NB4 (cell line): ENCODE results near the gene ARRDC1.

Experiments used
- DNase-seq: peaks from one replicate; pipeline ENCODE4 v3.0.0; 2010; ENCODE audit warnings: low read depth
- H3K4me3 ChIP-seq: one replicate; pipeline ENCODE4 v1.5.1; 2011; ENCODE audit warnings: mild to moderate bottlenecking, low read depth, low read length, moderate library complexity
- MYC ChIP-seq: IDR thresholded peaks from 2 replicates; pipeline ENCODE4 v1.6.1; 2011; ENCODE audit warnings: low read depth, low read length
- POLR2A ChIP-seq: IDR thresholded peaks from 2 replicates; pipeline ENCODE4 v1.6.1; 2011; ENCODE audit warnings: mild to moderate bottlenecking; ENCODE audit not compliant: insufficient read length; ENCODE audit errors: extremely low read depth
- TF ChIP-seq, protein P1 (sequence below): IDR thresholded peaks from one replicate; pipeline ENCODE4 v1.5.1; 2012; ENCODE audit warnings: low read depth, low read length
- TF ChIP-seq, protein P2 (sequence below): IDR thresholded peaks from 2 replicates; pipeline ENCODE4 v1.6.1; 2011; ENCODE audit warnings: low read depth, low read length

ARRDC1 gene

DNA sequence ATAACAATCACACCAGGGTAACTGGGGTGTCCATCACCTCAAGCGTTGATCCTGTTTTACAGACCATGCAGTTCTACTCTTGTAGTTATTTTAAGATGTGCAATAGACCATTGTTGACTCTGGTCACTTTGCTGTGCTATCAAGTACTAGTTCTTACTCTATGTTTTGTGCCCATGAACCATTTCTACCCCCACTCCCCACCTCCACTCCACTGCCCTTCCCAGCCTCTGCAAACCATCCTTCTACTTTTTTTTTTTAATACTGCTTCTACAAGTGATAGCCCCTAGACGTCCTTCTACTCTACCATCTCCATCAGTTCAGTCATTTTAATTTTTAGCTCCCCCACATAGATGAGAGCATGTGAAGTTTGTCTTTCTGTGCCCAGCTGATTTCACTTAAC is 52.1 kb downstream of the ARRDC1 start:
- no peak for DNase-seq
- TF ChIP-seq MYC (no peak), POLR2A (no peak)
- TF ChIP-seq, protein P1, sequence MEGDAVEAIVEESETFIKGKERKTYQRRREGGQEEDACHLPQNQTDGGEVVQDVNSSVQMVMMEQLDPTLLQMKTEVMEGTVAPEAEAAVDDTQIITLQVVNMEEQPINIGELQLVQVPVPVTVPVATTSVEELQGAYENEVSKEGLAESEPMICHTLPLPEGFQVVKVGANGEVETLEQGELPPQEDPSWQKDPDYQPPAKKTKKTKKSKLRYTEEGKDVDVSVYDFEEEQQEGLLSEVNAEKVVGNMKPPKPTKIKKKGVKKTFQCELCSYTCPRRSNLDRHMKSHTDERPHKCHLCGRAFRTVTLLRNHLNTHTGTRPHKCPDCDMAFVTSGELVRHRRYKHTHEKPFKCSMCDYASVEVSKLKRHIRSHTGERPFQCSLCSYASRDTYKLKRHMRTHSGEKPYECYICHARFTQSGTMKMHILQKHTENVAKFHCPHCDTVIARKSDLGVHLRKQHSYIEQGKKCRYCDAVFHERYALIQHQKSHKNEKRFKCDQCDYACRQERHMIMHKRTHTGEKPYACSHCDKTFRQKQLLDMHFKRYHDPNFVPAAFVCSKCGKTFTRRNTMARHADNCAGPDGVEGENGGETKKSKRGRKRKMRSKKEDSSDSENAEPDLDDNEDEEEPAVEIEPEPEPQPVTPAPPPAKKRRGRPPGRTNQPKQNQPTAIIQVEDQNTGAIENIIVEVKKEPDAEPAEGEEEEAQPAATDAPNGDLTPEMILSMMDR: no peak
- TF ChIP-seq, protein P2, sequence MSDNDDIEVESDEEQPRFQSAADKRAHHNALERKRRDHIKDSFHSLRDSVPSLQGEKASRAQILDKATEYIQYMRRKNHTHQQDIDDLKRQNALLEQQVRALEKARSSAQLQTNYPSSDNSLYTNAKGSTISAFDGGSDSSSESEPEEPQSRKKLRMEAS: no peak
- H3K4me3 ChIP-seq: no peak overlapping the region

DNA sequence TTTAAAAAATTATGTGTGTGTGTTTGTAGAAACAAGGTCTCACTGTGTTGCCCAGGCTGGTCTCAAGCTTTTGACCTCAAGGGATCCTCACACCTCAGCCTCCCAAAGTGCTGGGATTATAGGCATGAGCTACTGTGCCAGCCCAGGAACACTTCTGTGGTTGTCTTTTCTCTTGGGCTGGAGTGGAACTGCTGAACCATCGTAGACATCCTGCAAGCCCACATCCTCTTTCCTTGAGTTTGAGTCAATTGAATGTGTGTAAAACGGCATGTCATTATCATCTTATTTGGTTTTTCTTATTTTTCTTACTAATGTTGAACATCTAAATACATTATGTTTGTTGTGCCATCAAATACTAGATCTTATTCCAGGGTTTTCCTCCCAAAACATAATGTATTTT is 53.3 kb downstream of the ARRDC1 start:
- TF ChIP-seq POLR2A: no peak
- TF ChIP-seq, protein P2: no peak
- TF ChIP-seq MYC: no peak
- TF ChIP-seq, protein P1: no peak
- no peak for DNase-seq
- H3K4me3 ChIP-seq: no peak overlapping the region

DNA sequence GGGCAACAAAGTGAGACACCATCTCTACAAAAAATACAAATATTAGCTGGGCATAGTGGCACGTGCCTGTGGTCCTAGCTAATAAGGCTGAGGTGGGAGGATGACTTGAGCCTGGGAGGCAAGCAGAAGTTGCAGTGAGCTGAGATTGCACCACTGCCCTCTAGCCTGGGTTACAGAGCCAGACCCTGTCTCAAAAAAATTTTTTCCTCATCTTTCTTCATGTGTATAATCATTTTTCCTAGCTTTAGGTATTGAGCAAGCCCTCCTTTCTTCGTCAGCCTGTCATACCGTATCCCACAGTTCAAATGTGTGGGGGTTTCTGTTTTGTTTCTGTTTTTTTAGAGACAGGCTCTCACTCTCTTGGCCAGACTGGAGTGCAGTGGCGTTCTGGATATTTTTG is 54.7 kb downstream of the ARRDC1 start:
- peak; percentile 20 for DNase-seq
- no peak for TF ChIP-seq MYC
- TF ChIP-seq, protein P1: no peak
- no peak overlapping the region for H3K4me3 ChIP-seq

DNA sequence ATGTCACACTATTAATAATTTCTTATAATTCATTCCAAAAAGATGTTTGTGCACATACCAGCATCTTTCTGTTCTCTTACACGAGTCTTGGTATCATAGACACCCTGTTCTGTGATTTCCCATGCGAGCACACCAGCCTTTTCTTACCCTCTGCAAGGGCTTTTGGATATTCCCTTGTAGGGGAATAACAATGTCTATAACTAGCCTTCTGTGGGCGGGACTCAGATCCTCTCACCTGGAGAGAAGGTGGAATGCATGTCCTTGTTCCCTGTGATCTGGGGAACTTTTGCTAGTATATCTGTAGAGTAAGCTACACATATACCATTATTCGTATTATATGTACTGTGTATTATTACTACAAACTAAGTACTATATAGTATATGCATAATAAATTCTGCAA is 58.1 kb downstream of the ARRDC1 start:
- no peak overlapping the region for H3K4me3 ChIP-seq
- no peak for TF ChIP-seq POLR2A
- TF ChIP-seq, protein P1: no peak
- TF ChIP-seq MYC: no peak
- TF ChIP-seq, protein P2: no peak
- no peak for DNase-seq

DNA sequence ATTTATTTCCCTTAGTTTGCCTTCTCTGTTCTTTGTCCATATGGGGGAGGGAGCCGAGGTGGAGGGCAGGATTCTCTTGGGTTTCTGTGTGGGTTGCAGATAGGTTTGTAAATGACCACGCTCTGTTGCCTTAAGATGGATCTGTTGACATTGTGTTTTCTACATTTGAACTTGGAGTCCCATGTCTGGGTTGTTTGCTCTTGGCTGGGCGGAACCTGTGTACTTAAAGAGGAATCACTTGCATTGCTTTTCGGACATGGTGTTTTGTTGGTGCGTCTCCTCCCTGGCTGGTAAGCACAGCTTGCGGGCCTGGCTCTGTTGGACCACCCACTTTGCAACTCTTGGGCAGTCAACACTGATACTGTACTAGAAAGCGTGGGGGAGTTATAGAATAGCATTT is 59.2 kb downstream of the ARRDC1 start:
- DNase-seq: no peak
- H3K4me3 ChIP-seq: no peak overlapping the region

More for the DNA sequence above, 59.2 kb downstream of the ARRDC1 start:
- TF ChIP-seq, protein P2: no peak
- no peak for TF ChIP-seq MYC
- TF ChIP-seq, protein P1: no peak
- no peak for TF ChIP-seq POLR2A
